HG03432 (cell line): Measurements from ENCODE around the gene GLDC.
"Not testable (repeated sequence)": the region's sequence is repeated elsewhere in the genome, so short reads cannot be mapped to it uniquely, and the experiment has no call there.

ENCODE experiments used
- ATAC-seq: cut with Tn5 transposase; IDR thresholded peaks from one replicate; pipeline ENCODE4 v1.9.1; 2021; ENCODE audit warnings: mild to moderate bottlenecking, moderate library complexity; ENCODE audit not compliant: unreplicated experiment

Gene GLDC

DNA sequence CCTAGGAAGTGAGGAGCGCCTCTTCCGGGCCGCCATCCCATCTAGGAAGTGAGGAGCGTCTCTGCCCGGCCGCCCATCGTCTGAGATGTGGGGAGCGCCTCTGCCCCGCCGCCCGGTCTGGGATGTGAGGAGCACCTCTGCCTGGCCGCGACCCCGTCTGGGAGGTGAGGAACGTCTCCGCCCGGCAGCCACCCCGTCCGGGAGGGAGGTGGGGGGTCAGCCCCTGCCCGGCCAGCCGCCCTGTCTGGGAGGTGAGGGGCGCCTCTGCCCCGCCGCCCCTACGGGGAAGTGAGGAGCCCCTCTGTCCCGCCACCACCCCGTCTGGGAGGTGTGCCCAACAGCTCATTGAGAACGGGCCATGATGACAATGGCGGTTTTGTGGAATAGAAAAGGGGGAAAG, 22.7 kb downstream of the GLDC start:
- ATAC-seq: not testable (repeated sequence)

DNA sequence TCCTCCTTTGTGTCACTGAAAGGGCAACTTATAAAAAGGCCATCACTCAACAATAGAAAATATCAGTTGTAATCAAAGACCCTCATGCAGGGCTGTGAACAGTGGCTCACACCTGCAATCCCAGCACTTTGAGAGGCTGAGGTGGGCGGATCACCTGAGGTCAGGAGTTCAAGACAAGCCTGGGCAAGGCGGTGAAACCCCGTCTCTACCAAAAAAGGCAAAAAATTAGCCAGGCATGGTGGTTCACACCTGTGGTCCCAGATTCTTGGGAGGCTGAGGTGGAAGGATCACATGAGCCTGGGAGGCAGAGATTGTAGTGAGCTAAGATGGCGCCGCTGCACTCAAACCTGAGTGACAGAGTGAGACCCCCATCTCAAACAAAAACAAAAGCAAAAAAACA, 24.7 kb downstream of the GLDC start:
- ATAC-seq: no peak

GRCh38 chr9:6620353-6620752, 25.2 kb downstream of the GLDC start:
- ATAC-seq: no peak

GRCh38 chr9:6619909-6620308, 25.6 kb downstream of the GLDC start:
- ATAC-seq: no peak

DNA sequence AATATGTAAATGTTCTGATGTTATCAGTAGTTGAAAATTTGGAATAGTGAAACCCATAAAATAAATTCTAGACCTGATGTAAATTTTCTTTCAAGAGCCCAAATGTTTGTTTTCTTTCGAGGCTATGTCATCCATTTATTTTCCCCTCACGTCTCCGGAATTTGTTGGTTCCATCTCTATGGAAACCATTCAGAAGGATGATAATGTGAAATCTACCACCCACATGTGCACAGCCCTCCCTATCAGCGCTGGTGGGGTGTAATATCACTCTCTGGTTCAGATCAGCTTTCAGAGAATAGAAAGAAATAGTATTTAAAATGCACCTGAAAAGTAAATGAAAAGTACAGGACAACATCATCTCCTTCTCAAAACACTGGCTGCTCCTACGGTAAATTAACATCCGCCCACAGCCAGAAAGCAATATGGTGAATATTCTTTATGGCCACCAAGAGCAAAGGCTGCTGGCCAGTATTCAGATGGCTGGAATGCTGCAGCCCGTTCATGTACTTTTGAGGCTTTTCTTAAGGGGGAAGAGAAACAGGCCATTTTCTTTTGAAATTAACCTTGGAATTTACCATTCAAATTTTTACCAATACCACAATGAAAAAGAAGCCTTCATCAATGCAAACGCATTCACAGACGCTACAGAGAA, 28.5 kb downstream of the GLDC start:
- no peak for ATAC-seq

DNA sequence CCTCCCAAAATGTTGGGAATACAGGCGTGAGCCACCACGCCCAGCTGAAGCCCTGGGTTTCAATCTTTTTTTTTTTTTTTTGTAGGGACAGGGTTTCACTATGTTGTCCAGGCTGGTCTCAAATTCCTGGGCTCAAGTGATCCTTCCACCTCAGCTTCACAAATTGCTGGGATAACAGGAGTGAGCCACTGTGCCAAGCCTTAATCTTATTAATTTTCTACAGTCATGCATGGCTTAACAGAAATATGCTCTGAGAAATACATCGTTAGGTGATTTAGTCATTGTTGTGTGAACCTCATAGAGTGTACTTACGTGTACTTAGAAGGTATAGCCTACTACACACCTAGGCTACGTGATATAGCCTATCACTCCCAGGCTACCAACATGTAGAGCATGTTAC, 31.0 kb downstream of the GLDC start:
- no peak for ATAC-seq

GRCh38 chr9:6611865-6612264, 33.7 kb downstream of the GLDC start:
- no peak for ATAC-seq

DNA sequence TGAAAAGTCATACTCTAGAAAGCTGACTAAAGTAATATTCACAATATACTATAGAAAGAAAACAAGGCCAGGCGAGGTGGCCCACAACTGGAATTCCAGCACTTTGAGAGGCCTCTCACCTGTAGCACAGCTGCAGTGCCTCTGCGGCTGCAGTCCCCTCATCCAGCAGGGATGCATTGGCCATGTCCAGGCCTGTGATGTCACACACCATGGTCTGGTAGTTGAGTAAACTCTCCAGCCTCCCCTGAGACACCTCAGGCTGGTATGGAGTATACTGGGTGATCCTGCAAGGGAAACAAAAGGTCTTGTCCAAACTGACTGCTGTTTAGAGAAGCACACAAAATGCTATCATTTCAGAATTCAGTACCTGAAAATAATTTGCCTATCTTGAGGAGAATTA, 35.5 kb downstream of the GLDC start:
- no peak for ATAC-seq

DNA sequence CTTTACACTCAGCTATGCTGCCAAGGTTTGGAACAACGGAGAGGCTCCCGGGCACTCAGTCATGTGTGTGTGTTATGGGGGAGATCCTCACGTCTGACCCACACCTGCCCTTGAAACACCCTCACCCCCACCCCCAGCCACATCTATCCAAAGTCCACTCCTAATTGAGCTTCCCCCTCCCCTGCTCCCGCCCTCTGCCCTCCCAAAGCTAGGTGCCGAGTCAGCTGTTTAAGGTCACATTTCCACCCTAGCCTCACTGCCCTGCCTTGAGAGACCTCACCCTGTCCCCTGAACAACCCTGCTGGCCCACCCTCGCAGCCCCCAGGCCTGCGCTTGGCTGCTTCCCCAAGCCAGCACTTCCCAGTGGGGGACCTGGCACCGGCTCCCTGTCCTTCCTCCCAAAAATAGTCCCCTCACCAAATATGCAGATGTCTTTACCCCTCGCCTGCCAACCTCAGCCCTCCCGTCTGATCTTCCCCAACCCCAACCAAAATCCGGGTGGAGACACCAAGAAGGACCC, 36.0 kb downstream of the GLDC start:
- no peak for ATAC-seq

GRCh38 chr9:6605202-6605601, 40.3 kb downstream of the GLDC start:
- peak; percentile 95 for ATAC-seq

DNA sequence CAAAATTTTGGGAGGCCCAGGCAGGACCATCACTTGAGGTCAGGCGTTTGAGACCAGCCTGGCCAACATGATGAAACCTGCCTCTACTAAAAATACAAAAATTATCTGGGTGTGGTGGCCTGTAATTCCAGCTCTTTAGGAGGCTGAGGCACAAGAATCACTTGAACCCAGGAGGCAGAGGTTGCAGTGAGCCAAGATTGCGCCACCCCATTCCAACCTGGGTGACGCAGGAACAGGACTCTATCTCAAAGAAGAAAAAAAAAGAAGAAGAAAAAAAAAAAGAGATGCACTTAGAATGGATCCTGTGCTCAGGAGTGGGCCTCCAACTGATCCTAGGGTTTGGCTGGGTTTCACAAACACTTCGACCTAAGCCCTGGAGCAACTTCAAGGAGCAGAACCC, 45.1 kb downstream of the GLDC start:
- no peak for ATAC-seq

DNA sequence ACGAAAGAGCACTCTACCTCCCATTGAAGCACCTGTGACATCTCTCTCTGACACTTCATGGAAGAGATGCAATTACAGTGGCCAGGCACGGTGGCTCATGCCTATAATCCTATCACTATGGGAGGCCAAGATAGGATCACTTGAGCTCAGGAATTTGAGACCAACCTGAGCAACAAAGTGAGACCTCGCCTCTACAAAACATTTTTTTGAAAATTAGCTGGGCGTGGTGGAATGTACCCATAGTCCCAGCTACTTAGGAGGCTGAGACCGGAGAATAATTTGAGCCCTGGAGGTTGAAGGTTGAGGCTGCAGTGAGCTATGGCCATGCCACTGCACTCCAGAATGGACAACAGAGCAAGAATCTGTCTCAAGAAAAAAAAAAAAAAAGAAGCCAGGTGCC, 45.5 kb downstream of the GLDC start:
- ATAC-seq: no peak

GRCh38 chr9:6598249-6598725, 47.2 kb downstream of the GLDC start:
- ATAC-seq: peak; percentile 97

GRCh38 chr9:6592791-6593190, 52.7 kb downstream of the GLDC start:
- no peak for ATAC-seq

GRCh38 chr9:6592231-6592630, 53.3 kb downstream of the GLDC start:
- ATAC-seq: no peak

DNA sequence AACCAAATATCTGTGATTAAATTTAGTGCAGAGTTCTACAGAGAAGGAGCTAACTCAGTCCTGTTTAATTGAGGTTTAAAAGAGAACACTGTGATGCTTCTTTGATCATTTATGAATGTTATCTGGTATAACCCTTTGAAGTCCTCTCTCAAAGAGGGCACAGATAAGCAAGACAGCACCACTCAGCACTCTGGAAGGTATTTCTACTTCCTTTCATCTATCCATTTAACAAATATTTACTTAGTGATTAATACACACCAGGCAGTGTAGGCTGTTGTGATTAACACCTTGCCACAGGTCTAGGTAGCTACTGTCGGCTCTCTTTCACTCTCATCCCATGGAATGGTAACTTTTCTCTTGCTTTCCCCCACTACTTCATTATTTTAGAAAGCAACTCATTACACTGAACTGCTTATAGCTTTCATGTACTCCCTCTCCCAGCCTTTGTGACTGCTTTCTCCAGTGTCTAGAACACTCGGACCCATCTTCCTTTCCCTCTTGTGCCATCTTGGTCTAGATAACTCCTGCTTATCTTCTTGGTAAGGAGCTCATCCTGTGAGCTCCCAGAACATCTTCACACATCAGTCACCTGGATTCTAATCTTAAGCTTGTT, 54.7 kb downstream of the GLDC start:
- ATAC-seq: no peak

GRCh38 chr9:6590334-6590733, 55.2 kb downstream of the GLDC start:
- ATAC-seq: no peak

DNA sequence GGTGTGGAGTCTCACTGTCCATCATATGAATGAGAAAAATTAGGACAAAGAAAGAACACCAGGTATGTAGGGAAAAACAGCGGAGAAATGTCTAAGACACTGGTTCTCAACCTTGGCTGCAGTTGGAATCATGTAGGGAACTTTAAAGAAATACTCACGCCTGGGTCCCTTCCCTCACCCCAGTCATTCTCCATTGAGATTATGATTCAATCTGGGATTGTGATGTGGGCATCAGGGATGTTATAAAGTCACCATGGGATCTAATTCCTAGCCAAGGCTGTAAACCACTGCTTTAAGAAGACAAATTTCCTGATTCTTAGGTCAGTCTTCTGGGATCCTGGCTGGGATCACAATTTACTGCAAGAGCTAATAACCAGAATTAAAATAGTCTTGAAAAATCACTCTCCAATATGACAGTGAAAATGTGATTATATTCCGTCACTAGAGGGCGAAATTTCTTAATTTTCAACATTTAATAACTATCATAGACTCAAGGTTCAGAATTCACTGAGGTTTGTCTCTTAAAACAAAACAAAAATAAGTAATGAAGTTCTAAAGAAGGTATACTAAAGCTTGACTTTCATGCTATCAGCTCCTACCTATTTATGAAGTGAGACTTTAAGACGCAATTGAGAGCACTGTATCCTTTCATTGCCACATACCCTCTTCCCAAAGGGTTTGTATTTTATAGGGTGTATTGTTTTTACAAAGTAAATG, 60.5 kb downstream of the GLDC start:
- no peak for ATAC-seq

DNA sequence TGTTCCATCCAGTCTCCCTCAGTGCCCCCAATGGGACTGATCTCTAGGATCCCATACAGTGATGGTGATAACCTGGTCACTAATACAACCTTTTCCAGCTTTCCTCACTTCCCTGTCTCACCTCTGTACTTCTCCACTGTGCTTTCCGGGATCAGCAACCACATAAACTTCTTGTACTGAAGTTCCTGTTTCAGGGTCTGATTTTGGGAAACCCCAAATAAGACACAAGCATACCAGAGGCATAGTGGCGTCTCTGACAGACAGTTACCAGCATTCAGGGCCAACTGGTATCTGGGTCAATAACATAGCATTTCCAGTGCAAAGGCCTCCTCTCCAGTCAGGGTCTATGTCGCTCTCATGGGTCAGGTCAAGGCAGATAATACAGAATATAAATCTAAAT, 64.3 kb downstream of the GLDC start:
- no peak for ATAC-seq

- no peak for ATAC-seq
These were observed 65.9 kb downstream of the GLDC start for GRCh38 chr9:6579613-6580012.

GRCh38 chr9:6576987-6577386, 68.5 kb downstream of the GLDC start:
- ATAC-seq: no peak
